ENCODE measurements around the gene DDR1. TPM values are rescaled to one million over a fixed set of nuclear protein-coding genes. Genes with fewer than 3 reads are reported as not detected.

The DDR1 gene
- total RNA-seq, 1 donor from 2014 or later = 85.3 TPM

DNA sequence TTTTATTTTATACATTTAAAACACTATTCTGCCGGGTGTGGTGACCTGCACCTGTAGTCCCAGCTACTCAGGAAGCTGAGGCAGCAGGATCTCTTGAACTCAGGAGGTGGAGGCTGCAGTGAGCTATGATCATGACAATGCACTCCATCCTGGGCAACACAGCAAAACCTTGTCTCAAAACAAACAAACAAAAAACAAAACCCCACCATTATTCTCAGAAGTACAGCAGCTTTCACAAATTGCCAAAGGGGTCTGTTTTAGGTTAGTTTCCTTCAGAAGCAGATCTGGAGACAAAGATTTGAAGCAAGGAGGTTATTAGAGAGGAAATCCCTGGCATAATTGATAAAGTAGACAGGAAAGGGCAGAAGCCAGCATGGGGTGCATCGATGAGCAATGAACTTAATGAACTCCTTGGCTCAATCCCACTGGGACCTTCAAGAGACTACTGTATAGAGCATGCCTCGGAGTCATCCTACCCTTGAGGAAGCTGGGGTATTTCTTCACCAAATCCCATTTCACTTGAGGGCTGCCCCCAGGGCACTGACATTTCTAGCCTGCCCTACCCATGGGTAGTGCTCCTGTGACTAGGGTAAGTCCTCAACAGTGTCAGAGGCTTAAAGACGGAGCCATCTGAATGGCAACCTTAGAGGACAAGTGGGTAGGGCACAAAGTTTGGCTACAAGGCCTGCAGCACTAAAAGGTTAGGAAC lies 43.2 kb upstream of the DDR1 start:
- Mint-ChIP-seq H3K27me3 (ENCODE audit: insufficient read depth, low read depth) (peaks cover 12% of the 10 kb centered on the region), H3K4me3 (no peak overlapping the region), H3K9me3 (no peaks in the 10 kb centered on the region), H3K27ac (peak overlapping the region; percentile 69), H3K36me3 (no peaks in the 10 kb centered on the region), H3K4me1 (peaks cover 59% of the 10 kb centered on the region)
- no peaks in the 10 kb centered on the region for H3K79me2 ChIP-seq (ENCODE audit: low read depth)
- no peak overlapping the region for H3K27ac ChIP-seq
- no peak overlapping the region for H3K4me2 ChIP-seq
- no peak for TF ChIP-seq EZH2 (IDR thresholded peaks at IDR 0.05)
- TF ChIP-seq EZH2phosphoT487 (IDR thresholded peaks at IDR 0.05) = no peak
- TF ChIP-seq, protein P1, sequence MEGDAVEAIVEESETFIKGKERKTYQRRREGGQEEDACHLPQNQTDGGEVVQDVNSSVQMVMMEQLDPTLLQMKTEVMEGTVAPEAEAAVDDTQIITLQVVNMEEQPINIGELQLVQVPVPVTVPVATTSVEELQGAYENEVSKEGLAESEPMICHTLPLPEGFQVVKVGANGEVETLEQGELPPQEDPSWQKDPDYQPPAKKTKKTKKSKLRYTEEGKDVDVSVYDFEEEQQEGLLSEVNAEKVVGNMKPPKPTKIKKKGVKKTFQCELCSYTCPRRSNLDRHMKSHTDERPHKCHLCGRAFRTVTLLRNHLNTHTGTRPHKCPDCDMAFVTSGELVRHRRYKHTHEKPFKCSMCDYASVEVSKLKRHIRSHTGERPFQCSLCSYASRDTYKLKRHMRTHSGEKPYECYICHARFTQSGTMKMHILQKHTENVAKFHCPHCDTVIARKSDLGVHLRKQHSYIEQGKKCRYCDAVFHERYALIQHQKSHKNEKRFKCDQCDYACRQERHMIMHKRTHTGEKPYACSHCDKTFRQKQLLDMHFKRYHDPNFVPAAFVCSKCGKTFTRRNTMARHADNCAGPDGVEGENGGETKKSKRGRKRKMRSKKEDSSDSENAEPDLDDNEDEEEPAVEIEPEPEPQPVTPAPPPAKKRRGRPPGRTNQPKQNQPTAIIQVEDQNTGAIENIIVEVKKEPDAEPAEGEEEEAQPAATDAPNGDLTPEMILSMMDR (IDR thresholded peaks at IDR 0.05) = no peak
- no peaks in the 10 kb centered on the region for H4K20me1 ChIP-seq (ENCODE audit: low read depth)
- no peak overlapping the region for H3K4me3 ChIP-seq
- peaks cover 11% of the 10 kb centered on the region for H3F3A ChIP-seq (ENCODE audit: low read depth)
- no peaks in the 10 kb centered on the region for H3K9me3 ChIP-seq (ENCODE audit: low read depth)
- no peak overlapping the region for H3K9ac ChIP-seq
- H2AFZ ChIP-seq (replicated peaks) = no peak overlapping the region
- H3K36me3 ChIP-seq = no peaks in the 10 kb centered on the region
- H3K4me1 ChIP-seq = peaks cover 32% of the 10 kb centered on the region
- no peak for DNase-seq (ENCODE audit: low spot score)
- H3K27me3 ChIP-seq = no peaks in the 10 kb centered on the region

DNA sequence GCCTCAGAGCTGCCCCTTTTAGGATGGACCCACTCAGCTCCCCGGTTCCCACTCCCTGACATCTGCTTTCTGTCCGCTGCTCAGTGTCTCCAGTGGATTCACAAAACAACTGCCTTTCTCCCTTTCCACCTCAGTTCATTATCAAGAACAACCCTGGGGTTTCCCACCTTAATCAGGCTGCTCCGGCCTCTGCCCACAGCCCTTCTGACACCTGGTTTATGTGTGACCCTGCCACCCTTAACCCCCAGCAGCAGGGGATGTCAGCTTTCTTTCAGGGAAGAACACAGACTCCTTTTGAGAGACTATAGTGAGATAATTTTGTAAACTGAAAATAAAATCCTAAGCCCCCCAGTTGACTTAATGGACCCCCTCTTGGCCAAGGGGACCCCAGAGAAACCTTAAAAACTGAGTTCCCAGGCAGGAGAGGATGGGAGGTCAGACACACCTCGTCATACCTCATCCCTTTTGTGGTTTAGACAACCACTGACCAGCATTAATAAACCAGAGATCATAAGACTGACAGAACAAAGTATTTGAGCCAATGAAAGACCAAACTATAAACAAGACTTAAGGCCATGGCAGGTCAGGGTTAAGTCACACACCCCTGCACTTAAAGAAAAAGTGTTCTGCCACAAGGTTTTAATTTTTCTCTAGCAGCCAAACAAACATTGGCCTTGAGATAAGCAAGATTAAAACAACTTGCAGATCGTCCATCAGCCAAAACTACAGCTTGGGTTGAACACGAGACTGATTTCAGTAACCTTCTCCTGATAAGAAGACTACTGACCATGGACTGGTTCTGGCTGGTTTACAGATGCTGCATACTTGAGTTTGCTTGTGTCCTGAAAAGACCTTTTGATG lies 42.4 kb upstream of the DDR1 start:
- Mint-ChIP-seq H3K36me3 (no peaks in the 10 kb centered on the region), H3K27me3 (ENCODE audit: insufficient read depth, low read depth) (peaks cover 14% of the 10 kb centered on the region), H3K9me3 (no peaks in the 10 kb centered on the region), H3K27ac (peak overlapping the region; percentile 91), H3K4me1 (peaks cover 61% of the 10 kb centered on the region), H3K4me3 (no peak overlapping the region)
- TF ChIP-seq EZH2phosphoT487 (IDR thresholded peaks at IDR 0.05) (no peak), EZH2 (IDR thresholded peaks at IDR 0.05) (no peak)
- TF ChIP-seq, protein P1 (IDR thresholded peaks at IDR 0.05) = no peak
- no peak overlapping the region for H3K9ac ChIP-seq
- no peaks in the 10 kb centered on the region for H3K9me3 ChIP-seq (ENCODE audit: low read depth)
- H3K27me3 ChIP-seq = no peaks in the 10 kb centered on the region
- H3K4me1 ChIP-seq = peaks cover 34% of the 10 kb centered on the region
- no peaks in the 10 kb centered on the region for H4K20me1 ChIP-seq (ENCODE audit: low read depth)
- no peak for DNase-seq (ENCODE audit: low spot score)
- no peak overlapping the region for H2AFZ ChIP-seq (replicated peaks)
- no peaks in the 10 kb centered on the region for H3K79me2 ChIP-seq (ENCODE audit: low read depth)
- no peaks in the 10 kb centered on the region for H3K36me3 ChIP-seq
- H3K4me2 ChIP-seq = no peak overlapping the region
- H3K27ac ChIP-seq = no peak overlapping the region
- H3K4me3 ChIP-seq = no peak overlapping the region
- H3F3A ChIP-seq (ENCODE audit: low read depth) = peaks cover 11% of the 10 kb centered on the region

DNA sequence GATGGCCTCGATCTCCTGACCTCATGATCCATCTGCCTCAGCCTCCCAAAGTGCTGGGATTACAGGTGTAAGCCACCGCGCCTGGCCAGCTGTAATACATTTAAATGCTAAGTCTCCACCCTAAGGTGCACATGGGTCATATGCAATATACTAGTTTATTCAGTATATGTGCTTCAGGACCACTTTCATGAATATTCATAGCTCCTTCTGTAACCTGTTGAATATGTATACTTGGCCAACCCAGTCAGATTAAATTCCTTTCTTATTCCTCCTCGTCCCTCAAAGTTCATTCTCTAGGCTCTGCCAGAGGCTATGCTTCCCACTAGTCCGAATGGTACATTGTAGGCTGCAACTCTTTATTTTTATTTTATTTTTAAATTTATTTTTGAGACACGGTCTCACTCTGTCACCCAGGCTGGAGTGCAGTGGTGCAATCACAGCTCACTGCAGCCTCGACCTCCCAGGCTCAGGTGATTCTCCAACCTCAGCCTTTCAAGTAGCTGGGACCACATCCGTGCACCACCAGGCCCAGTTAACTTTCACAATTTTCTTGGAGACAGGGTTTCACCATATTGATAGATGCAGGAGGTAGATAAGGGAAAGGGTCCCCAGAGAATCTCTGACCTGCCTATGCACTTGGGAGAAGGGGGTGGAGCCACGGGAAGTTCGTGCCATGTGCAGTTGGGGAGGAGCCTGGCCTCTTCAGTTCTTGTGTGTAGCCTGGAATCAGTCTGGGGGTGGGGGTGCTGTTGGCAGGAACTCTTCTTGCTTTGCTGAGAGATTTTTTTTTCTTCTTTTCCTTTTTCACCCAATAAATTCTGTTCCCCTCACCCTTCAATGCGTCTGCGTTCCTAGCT lies 41.3 kb upstream of the DDR1 start:
- TF ChIP-seq, protein P1 (IDR thresholded peaks at IDR 0.05) = no peak
- TF ChIP-seq EZH2 (IDR thresholded peaks at IDR 0.05) (no peak), EZH2phosphoT487 (IDR thresholded peaks at IDR 0.05) (no peak)
- Mint-ChIP-seq H3K9me3 (no peaks in the 10 kb centered on the region), H3K27me3 (ENCODE audit: insufficient read depth, low read depth) (peaks cover 11% of the 10 kb centered on the region), H3K36me3 (no peaks in the 10 kb centered on the region), H3K4me3 (peak overlapping the region; percentile 20), H3K27ac (peak overlapping the region; percentile 86), H3K4me1 (peaks cover 63% of the 10 kb centered on the region)
- Histone ChIP-seq H2AFZ (replicated peaks) (peak overlapping the region; percentile 61), H3K4me2 (peak overlapping the region; percentile 7), H3K9ac (no peak overlapping the region), H3F3A (ENCODE audit: low read depth) (peaks cover 18% of the 10 kb centered on the region), H4K20me1 (ENCODE audit: low read depth) (no peaks in the 10 kb centered on the region), H3K9me3 (ENCODE audit: low read depth) (no peaks in the 10 kb centered on the region), H3K79me2 (ENCODE audit: low read depth) (no peaks in the 10 kb centered on the region), H3K27me3 (no peaks in the 10 kb centered on the region), H3K4me3 (no peak overlapping the region), H3K36me3 (no peaks in the 10 kb centered on the region), H3K4me1 (peaks cover 43% of the 10 kb centered on the region), H3K27ac (no peak overlapping the region)
- DNase-seq (ENCODE audit: low spot score) = no peak

Data from neural progenitor cell (in vitro differentiated cells).